NCI-H446 (cell line): ENCODE data around the gene WWC2.

ENCODE experiments used
- DNase-seq, 2 experiments: peaks; one replicate each; lab custom pipeline; 2025; lab: John Stamatoyannopoulos, UW

Gene WWC2

GRCh38 chr4:183354219-183354618, 255.2 kb downstream of the WWC2 start:
- no peak for DNase-seq

- no peak for DNase-seq
Observed at GRCh38 chr4:183355405-183355804, 256.3 kb downstream of the WWC2 start.

GRCh38 chr4:183356173-183356830, 257.2 kb downstream of the WWC2 start:
- DNase-seq = no peak

GRCh38 chr4:183356931-183357675, 258.0 kb downstream of the WWC2 start:
- DNase-seq = no peak

GRCh38 chr4:183358215-183358755, 259.2 kb downstream of the WWC2 start:
- DNase-seq = no peak

GRCh38 chr4:183360161-183360919, 261.3 kb downstream of the WWC2 start:
- DNase-seq = no peak

- DNase-seq = no peak
Observed at GRCh38 chr4:183362036-183362435, 263.0 kb downstream of the WWC2 start.

- no peak for DNase-seq
Observed at GRCh38 chr4:183362916-183363542, 264.0 kb downstream of the WWC2 start.

- no peak for DNase-seq
Observed at GRCh38 chr4:183364025-183364424, 265.0 kb downstream of the WWC2 start.

- DNase-seq = no peak
Observed at GRCh38 chr4:183366206-183366835, 267.3 kb downstream of the WWC2 start.

- no peak for DNase-seq
Observed at GRCh38 chr4:183369073-183369472, 270.0 kb downstream of the WWC2 start.
